Tibial nerve (tissue), 4 donors: ENCODE results near the gene KIAA1958. TPM values are rescaled to one million over a fixed set of nuclear protein-coding genes. Genes with fewer than 3 reads are reported as not detected.

Experiments
- DNase-seq, 2 donors: peaks; one replicate each; pipeline ENCODE4 v3.0.0-alpha.2; 2019; ENCODE audit warnings: low spot score in 2 of 2
- H3K27ac ChIP-seq, 4 donors: fragments of 200-600 bp; sonication (generic) in 3 of 4; one replicate each; pipeline ENCODE4 v1.5.1; 2017 to 2019; ENCODE audit warnings: mild to moderate bottlenecking in 1 of 4
- H3K27me3 ChIP-seq, 2 donors: fragments of 200-600 bp; sonication (generic) in 1 of 2; one replicate each; pipeline versions ENCODE4 v1.5.1 to v1.6.0; 2017 to 2019
- H3K36me3 ChIP-seq, 3 donors: fragments of 200-600 bp; sonication (generic); one replicate each; pipeline ENCODE4 v1.5.1; 2018 to 2019
- H3K4me1 ChIP-seq, 4 donors: fragments of 200-600 bp; sonication (generic) in 3 of 4; one replicate each; pipeline ENCODE4 v1.5.1; 2017 to 2019
- H3K4me3 ChIP-seq, 4 donors: fragments of 200-600 bp; sonication (generic) in 3 of 4; one replicate each; pipeline ENCODE4 v1.5.1; 2017 to 2019; ENCODE audit warnings: mild to moderate bottlenecking in 1 of 4, moderate library complexity in 1 of 4
- H3K9me3 ChIP-seq, 4 donors: fragments of 200-600 bp; sonication (generic) in 3 of 4; one replicate each; pipeline ENCODE4 v1.5.1; 2017 to 2019
- EP300 ChIP-seq, 2 donors: sonication (generic); formaldehyde crosslinking; IDR thresholded peaks; one replicate each; pipeline ENCODE4 v1.6.1; 2017; ENCODE audit warnings: antibody characterized with exemption in 2 of 2, mild to moderate bottlenecking in 1 of 2
- POLR2A ChIP-seq, 2 donors: fragments of 450-650 bp; IDR thresholded peaks; one replicate each; pipeline ENCODE4 v1.6.1; 2017; ENCODE audit warnings: antibody characterized with exemption in 2 of 2, mild to moderate bottlenecking in 2 of 2, moderate library complexity in 2 of 2
- WGBS, 2 donors: methylation state at CpG; one replicate each; pipeline ENCODE4 v1.1.5; 2018; 5-methylcytosine and 5-hydroxymethylcytosine counted together
- total RNA-seq, 4 donors: library from RNA; depleted of rRNA; stranded (reverse); fragments of >200 nt; gene quantifications; one replicate each; pipeline ENCODE4 v1.1.0, GENCODE V29; 2016
- TF ChIP-seq, protein P1 (sequence below), 5 experiments: fragments of 200-600 bp in 3 of 5; fragments of 450-650 bp in 2 of 5; sonication (generic) in 3 of 5; IDR thresholded peaks; one replicate each; pipeline ENCODE4 v1.5.1; 2016 to 2019; ENCODE audit warnings: antibody characterized with exemption in 5 of 5, mild to moderate bottlenecking in 3 of 5, moderate library complexity in 2 of 5

The KIAA1958 gene, protein sequence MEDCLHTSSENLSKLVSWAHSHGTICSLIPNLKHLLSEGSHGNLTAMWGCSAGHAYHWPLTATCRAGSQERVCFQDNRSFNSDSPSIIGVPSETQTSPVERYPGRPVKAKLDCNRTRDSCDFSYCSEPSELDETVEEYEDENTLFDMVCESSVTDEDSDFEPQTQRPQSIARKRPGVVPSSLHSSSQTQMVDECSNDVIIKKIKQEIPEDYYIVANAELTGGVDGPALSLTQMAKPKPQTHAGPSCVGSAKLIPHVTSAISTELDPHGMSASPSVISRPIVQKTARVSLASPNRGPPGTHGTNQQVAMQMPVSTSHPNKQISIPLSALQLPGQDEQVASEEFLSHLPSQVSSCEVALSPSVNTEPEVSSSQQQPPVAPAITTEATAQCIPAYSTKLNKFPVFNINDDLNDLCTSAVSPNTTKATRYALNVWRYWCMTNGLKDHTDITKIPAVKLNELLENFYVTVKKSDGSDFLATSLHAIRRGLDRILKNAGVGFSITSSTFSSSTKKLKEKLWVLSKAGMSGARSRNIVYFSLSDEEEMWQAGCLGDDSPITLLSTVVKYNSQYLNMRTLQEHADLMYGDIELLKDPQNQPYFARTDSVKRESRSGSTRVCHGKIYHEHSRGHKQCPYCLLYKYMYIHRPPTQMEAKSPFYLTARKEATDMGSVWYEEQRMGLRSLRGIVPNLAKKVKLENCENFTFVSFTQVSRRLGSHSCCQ
- total RNA-seq: 1 to 10 TPM; 3.7 to 5.2 (median 4.5) TPM

DNA sequence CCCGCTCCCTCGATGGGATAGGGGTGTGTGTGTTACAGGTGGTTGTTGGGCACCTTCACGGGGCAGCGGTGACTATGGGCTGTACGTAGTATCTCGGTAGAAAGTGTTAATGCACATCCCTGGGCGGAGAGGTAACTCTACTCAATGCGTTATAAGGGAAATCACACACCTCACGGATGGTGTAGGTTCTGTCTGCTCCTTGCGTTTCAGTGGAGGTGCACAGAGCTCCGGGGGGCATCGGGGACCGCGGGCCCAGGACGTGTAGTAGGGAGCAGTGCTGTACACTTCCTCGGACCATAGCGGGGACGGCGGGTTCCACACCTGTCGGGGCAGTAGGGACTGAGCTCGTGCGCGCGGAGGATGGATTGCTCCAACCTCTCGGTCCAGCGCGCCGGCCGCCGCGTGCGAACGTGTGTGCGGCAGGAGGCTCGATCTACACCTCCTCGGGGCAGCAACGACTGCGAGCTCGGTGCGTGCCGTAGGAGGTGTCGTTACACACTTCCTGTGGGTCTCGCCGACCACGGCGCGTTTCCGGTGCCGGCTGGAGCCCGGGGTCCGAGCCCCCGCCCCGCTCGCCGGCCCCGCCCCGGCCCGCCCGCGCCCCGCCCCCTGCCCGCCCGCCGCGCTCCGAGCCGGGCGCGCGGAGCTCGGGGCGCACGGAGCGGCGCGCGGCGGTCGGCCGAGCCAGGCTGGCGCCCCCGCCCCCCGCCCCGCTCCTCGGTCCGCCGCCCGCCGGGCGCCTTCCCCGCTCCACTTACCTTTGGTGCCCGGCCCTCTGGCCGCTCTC lies at the start of gene KIAA1958:
KIAA1958 (plus strand) TSS at position 607 of the 787 bp plus-strand sequence. CDS start 87,254 bp downstream, outside the sequence.
- Histone ChIP-seq H3K4me1 (peaks cover 0 to 15% (median 2%) of the 10 kb centered on the region in 4 donors), H3K27ac (peak within 1 kb of the TSS; percentile 19 to 78 (median 65)), H3K9me3 (no peaks in the 10 kb centered on the region), H3K4me3 (peak within 1 kb of the TSS; percentile 64 to 91 (median 84)), H3K27me3 (no peaks in the 10 kb centered on the region), H3K36me3 (no peaks in the 10 kb centered on the region)
- DNase-seq: peak in 1 of 2 donors; percentile 9
- TF ChIP-seq POLR2A (IDR thresholded peaks at IDR 0.05): peak in 1 of 2 donors; percentile 28
- TF ChIP-seq, protein P1, sequence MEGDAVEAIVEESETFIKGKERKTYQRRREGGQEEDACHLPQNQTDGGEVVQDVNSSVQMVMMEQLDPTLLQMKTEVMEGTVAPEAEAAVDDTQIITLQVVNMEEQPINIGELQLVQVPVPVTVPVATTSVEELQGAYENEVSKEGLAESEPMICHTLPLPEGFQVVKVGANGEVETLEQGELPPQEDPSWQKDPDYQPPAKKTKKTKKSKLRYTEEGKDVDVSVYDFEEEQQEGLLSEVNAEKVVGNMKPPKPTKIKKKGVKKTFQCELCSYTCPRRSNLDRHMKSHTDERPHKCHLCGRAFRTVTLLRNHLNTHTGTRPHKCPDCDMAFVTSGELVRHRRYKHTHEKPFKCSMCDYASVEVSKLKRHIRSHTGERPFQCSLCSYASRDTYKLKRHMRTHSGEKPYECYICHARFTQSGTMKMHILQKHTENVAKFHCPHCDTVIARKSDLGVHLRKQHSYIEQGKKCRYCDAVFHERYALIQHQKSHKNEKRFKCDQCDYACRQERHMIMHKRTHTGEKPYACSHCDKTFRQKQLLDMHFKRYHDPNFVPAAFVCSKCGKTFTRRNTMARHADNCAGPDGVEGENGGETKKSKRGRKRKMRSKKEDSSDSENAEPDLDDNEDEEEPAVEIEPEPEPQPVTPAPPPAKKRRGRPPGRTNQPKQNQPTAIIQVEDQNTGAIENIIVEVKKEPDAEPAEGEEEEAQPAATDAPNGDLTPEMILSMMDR (IDR thresholded peaks at IDR 0.05): no peak
- peak in 1 of 2 donors; percentile 52 for TF ChIP-seq EP300 (IDR thresholded peaks at IDR 0.05)
- 2 to 40% methylated on average over 2 to 71 of the region's 93 CpGs for WGBS, 2 donors

DNA sequence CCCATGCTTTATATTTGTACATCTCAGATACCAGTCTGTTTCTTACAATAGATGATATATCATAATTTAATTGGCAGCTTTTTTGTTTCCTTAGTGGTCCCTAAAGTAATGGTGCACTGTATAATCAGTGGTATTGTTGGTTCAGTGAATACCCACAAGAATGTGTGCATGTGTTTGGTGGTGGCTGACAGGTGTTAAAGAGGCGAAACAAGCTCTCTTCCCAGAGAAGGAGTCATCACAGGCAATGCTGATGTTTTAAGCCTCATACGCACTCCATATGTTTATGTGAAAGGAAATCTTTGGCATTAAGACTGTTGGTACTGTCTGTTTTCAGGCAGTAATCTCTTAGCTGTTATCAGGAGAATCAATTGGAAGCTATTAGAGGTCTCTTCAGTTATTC lies 49.2 kb upstream of the KIAA1958 start:
- peaks cover 0 to 26% (median 0%) of the 10 kb centered on the region in 3 donors for H3K36me3 ChIP-seq
- no peak for DNase-seq
- 98 to 100% methylated on average over 2 of the region's 2 CpGs for WGBS, 2 donors

DNA sequence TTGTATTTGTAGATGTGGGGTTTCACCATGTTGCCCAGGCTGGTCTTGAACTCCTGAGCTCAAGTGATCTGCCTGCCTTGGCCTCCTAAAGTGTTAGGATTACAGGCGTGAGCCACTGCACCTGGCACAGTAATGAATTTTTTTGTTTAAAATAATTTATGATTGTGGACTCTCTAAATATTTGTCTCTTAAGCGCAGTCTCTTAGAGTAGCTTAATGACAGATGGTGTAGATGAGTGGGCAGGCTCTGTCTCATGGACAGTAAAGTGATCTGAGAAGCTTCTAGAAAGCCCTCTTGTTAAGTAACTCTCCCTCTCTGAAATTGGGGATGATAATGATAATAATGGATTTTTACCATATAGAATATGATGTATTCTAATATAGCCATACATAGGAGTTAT lies 47.5 kb upstream of the KIAA1958 start:
- Histone ChIP-seq H3K9me3 (no peaks in the 10 kb centered on the region), H3K36me3 (peaks cover 0 to 20% (median 0%) of the 10 kb centered on the region in 3 donors), H3K4me1 (no peaks in the 10 kb centered on the region), H3K27me3 (no peaks in the 10 kb centered on the region), H3K27ac (no peak overlapping the region), H3K4me3 (no peak overlapping the region)
- no peak for DNase-seq
- TF ChIP-seq EP300 (IDR thresholded peaks at IDR 0.05): no peak
- no peak for TF ChIP-seq POLR2A (IDR thresholded peaks at IDR 0.05)
- TF ChIP-seq, protein P1 (IDR thresholded peaks at IDR 0.05): no peak
- 95 to 98% methylated on average over 2 of the region's 2 CpGs for WGBS, 2 donors

More for the DNA sequence above, 49.2 kb upstream of the KIAA1958 start:
- no peak for TF ChIP-seq POLR2A (IDR thresholded peaks at IDR 0.05)
- no peak for TF ChIP-seq EP300 (IDR thresholded peaks at IDR 0.05)
- TF ChIP-seq, protein P1 (IDR thresholded peaks at IDR 0.05): no peak
- H3K4me3 ChIP-seq: no peak overlapping the region
- H3K27me3 ChIP-seq: no peaks in the 10 kb centered on the region
- H3K4me1 ChIP-seq: no peaks in the 10 kb centered on the region
- H3K9me3 ChIP-seq: no peaks in the 10 kb centered on the region
- H3K27ac ChIP-seq: no peak overlapping the region

DNA sequence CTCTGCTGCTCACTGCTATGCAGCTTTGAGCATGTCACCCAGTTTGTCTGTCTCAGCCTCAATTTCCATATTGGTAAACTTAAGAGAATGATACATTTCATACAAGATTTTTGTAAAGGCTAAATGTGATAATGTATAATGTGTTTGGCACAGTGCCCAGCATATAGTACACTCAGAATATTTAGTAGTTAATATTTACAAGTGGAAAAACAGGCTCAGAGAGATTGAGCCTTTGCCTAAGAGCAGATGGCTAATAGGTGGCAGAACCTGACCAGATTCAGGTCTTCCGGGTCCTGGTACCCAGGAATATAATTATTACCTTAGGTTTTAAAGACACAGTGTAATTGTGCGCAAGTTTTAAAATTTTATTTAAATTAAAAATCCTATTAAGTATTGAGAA lies 46.8 kb upstream of the KIAA1958 start:
- TF ChIP-seq EP300 (IDR thresholded peaks at IDR 0.05): no peak

DNA sequence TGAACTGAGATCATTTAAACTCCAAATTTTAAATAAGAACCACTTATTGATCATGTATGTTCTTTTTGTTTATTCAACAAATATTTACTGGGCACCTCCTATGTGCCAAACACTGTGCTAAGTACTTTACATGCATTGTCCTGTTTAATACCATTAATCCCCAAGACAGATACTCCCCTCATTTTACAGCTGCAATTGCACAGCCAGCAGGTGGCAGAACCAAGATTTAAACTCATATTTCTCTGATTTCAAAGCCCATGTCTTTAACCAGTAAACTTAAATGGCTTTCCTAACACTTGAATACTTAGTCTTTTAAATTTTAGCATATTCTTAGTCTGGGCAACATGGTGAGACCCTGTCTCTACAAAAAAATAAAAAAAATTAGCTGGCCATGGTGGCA lies 43.4 kb upstream of the KIAA1958 start:
- Histone ChIP-seq H3K4me1 (no peaks in the 10 kb centered on the region), H3K36me3 (peaks cover 0 to 20% (median 0%) of the 10 kb centered on the region in 3 donors), H3K27me3 (no peaks in the 10 kb centered on the region), H3K4me3 (no peak overlapping the region), H3K9me3 (no peaks in the 10 kb centered on the region), H3K27ac (no peak overlapping the region)
- TF ChIP-seq, protein P1 (IDR thresholded peaks at IDR 0.05): peak in 4 of 5 experiments; percentile 14 to 36 (median 31)
- no peak for TF ChIP-seq POLR2A (IDR thresholded peaks at IDR 0.05)
- no peak for TF ChIP-seq EP300 (IDR thresholded peaks at IDR 0.05)
- DNase-seq: no peak

More for the DNA sequence above, 46.8 kb upstream of the KIAA1958 start:
- no peaks in the 10 kb centered on the region for H3K27me3 ChIP-seq
- no peaks in the 10 kb centered on the region for H3K9me3 ChIP-seq
- no peak for DNase-seq
- WGBS, 2 donors: 92 to 93% methylated on average over 2 of the region's 2 CpGs
- H3K4me1 ChIP-seq: no peaks in the 10 kb centered on the region
- H3K4me3 ChIP-seq: no peak overlapping the region
- no peak overlapping the region for H3K27ac ChIP-seq
- peaks cover 0 to 20% (median 0%) of the 10 kb centered on the region in 3 donors for H3K36me3 ChIP-seq
